H9 (cell line): Measurements from ENCODE around the gene LPAR1. TPM values are rescaled to one million over a fixed set of nuclear protein-coding genes. Genes with fewer than 3 reads are reported as not detected.

ENCODE experiments used
- DNase-seq: peaks from one replicate; pipeline ENCODE4 v3.0.0-alpha.2; 2017
- H2AFZ ChIP-seq: one replicate; pipeline ENCODE4 v1.6.1; 2013; ENCODE audit warnings: mild to moderate bottlenecking, low read length, control low read depth, moderate library complexity
- H2AK5ac ChIP-seq: 2 replicates; pipeline ENCODE4 v1.6.1; 2013; ENCODE audit warnings: low read length, control low read depth, mixed read lengths; ENCODE audit not compliant: insufficient read length
- H2BK120ac ChIP-seq: one replicate; pipeline ENCODE4 v1.6.1; 2013; ENCODE audit warnings: low read depth, mild to moderate bottlenecking, low read length, control low read depth, inconsistent platforms; ENCODE audit not compliant: poor library complexity, severe bottlenecking
- H2BK12ac ChIP-seq: 2 replicates; pipeline ENCODE4 v1.6.1; 2013; ENCODE audit warnings: low read length, control low read depth, mixed read lengths, low read depth; ENCODE audit not compliant: insufficient read length
- H2BK15ac ChIP-seq: 2 replicates; pipeline ENCODE4 v1.6.1; 2013; ENCODE audit warnings: low read depth, low read length, control low read depth
- H2BK20ac ChIP-seq: one replicate; pipeline ENCODE4 v1.6.1; 2013; ENCODE audit warnings: low read depth, mild to moderate bottlenecking, low read length, control low read depth, inconsistent platforms; ENCODE audit not compliant: poor library complexity, severe bottlenecking
- H2BK5ac ChIP-seq: 2 replicates; pipeline ENCODE4 v1.6.1; 2013; ENCODE audit warnings: low read length, control low read depth, mixed read lengths; ENCODE audit not compliant: insufficient read length
- H3K14ac ChIP-seq: 2 replicates; pipeline ENCODE4 v1.6.1; 2013; ENCODE audit warnings: low read length, control low read depth; ENCODE audit not compliant: insufficient read depth
- H3K18ac ChIP-seq: 2 replicates; pipeline ENCODE4 v1.6.1; 2013; ENCODE audit warnings: low read depth, mild to moderate bottlenecking, mixed read lengths, low read length, control low read depth; ENCODE audit not compliant: insufficient read length
- H3K23ac ChIP-seq: 2 replicates; pipeline ENCODE4 v1.6.1; 2013; ENCODE audit warnings: low read length, control low read depth, mixed read lengths, low read depth; ENCODE audit not compliant: insufficient read length
- H3K23me2 ChIP-seq: 2 replicates; pipeline ENCODE4 v1.6.1; 2013; ENCODE audit warnings: low read depth, mild to moderate bottlenecking, mixed read lengths, low read length, control low read depth; ENCODE audit not compliant: insufficient read length, poor library complexity, severe bottlenecking
- H3K27ac ChIP-seq: 2 replicates; pipeline ENCODE4 v1.5.1; 2013; ENCODE audit warnings: low read length, control low read depth, mixed read lengths, low read depth; ENCODE audit not compliant: insufficient read length
- H3K27me3 ChIP-seq: 2 replicates; pipeline ENCODE4 v1.6.1; 2013; ENCODE audit warnings: low read length, control low read depth, inconsistent platforms; ENCODE audit not compliant: insufficient read depth
- H3K4ac ChIP-seq: 2 replicates; pipeline ENCODE4 v1.6.1; 2013; ENCODE audit warnings: low read depth, mild to moderate bottlenecking, control low read depth, inconsistent platforms, low read length, moderate library complexity
- H3K4me1 ChIP-seq: 2 replicates; pipeline ENCODE4 v1.6.1; 2013; ENCODE audit warnings: low read length, control low read depth, inconsistent platforms; ENCODE audit not compliant: insufficient read depth
- H3K4me2 ChIP-seq: 2 replicates; pipeline ENCODE4 v1.6.1; 2013; ENCODE audit warnings: low read length, control low read depth, mixed read lengths; ENCODE audit not compliant: insufficient read length, insufficient read depth
- H3K56ac ChIP-seq: 2 replicates; pipeline ENCODE4 v1.6.1; 2013; ENCODE audit warnings: low read depth, mild to moderate bottlenecking, mixed read lengths, low read length, control low read depth; ENCODE audit not compliant: insufficient read length
- H3K79me1 ChIP-seq: 2 replicates; pipeline ENCODE4 v1.6.1; 2013; ENCODE audit warnings: low read depth, mild to moderate bottlenecking, moderate library complexity, low read length, control low read depth, inconsistent platforms; ENCODE audit not compliant: insufficient read depth, poor library complexity, severe bottlenecking
- H3K79me2 ChIP-seq: 2 replicates; pipeline ENCODE4 v1.6.1; 2013; ENCODE audit warnings: low read length, control low read depth, inconsistent platforms; ENCODE audit not compliant: insufficient read depth
- H3K9ac ChIP-seq: 2 replicates; pipeline ENCODE4 v1.6.1; 2013; ENCODE audit warnings: low read length, control low read depth, mixed read lengths; ENCODE audit not compliant: insufficient read length; ENCODE audit errors: extremely low read depth
- H3K9me3 ChIP-seq: one replicate; pipeline ENCODE4 v1.6.1; 2013; ENCODE audit warnings: low read depth, low read length, inconsistent platforms; ENCODE audit not compliant: control insufficient read depth
- H3T11ph ChIP-seq: one replicate; pipeline ENCODE4 v1.6.1; 2013; ENCODE audit warnings: mild to moderate bottlenecking, low read length, control low read depth, inconsistent platforms
- H4K20me1 ChIP-seq: one replicate; pipeline ENCODE4 v1.6.1; 2013; ENCODE audit not compliant: control insufficient read depth, insufficient read length, insufficient read depth
- H4K5ac ChIP-seq: 2 replicates; pipeline ENCODE4 v1.6.1; 2013; ENCODE audit warnings: low read depth, mild to moderate bottlenecking, mixed read lengths, low read length, control low read depth; ENCODE audit not compliant: insufficient read length
- H4K8ac ChIP-seq: replicated peaks from 2 replicates; pipeline ENCODE4 v1.6.1; 2013; ENCODE audit warnings: low read length, control low read depth, mixed read lengths, low read depth; ENCODE audit not compliant: insufficient read length
- H4K91ac ChIP-seq: 2 replicates; pipeline ENCODE4 v1.6.1; 2013; ENCODE audit warnings: low read depth, mild to moderate bottlenecking, moderate library complexity, mixed read lengths, low read length, control low read depth; ENCODE audit not compliant: insufficient read length
- H3K27ac Mint-ChIP-seq, 3 experiments: 2 replicates in 2 of 3; 3 replicates in 1 of 3; pipeline ENCODE4 v1.8.0; 2020 to 2021; ENCODE audit warnings: mixed read lengths in 3 of 3, mild to moderate bottlenecking in 1 of 3, moderate library complexity in 1 of 3
- H3K27me3 Mint-ChIP-seq: 2 replicates; pipeline ENCODE4 v1.8.0; 2021; ENCODE audit warnings: low read depth, mild to moderate bottlenecking, moderate library complexity, mixed read lengths
- H3K36me3 Mint-ChIP-seq, 3 experiments: 2 replicates in 2 of 3; 3 replicates in 1 of 3; pipeline ENCODE4 v1.8.0; 2020 to 2021; ENCODE audit warnings: low read depth in 3 of 3, mixed read lengths in 3 of 3; ENCODE audit not compliant: insufficient read depth in 1 of 3
- H3K4me1 Mint-ChIP-seq, 2 experiments: 2 replicates each; pipeline ENCODE4 v1.8.0; 2020; ENCODE audit warnings: mixed read lengths in 2 of 2
- H3K4me3 Mint-ChIP-seq, 2 experiments: 2 replicates in 1 of 2; 3 replicates in 1 of 2; pipeline ENCODE4 v1.8.0; 2020 to 2021; ENCODE audit warnings: mild to moderate bottlenecking in 2 of 2, mixed read lengths in 2 of 2, moderate library complexity in 1 of 2
- H3K9me3 Mint-ChIP-seq, 2 experiments: 2 replicates in 1 of 2; 3 replicates in 1 of 2; pipeline ENCODE4 v1.8.0; 2020; ENCODE audit warnings: mild to moderate bottlenecking in 2 of 2, mixed read lengths in 2 of 2, moderate library complexity in 1 of 2
- WGBS: extraction: QIAGEN DNeasy Blood & Tissue Kit; methylation state at CpG from one replicate; pipeline ENCODE4 v1.1.7; 2013; ENCODE audit warnings: missing lambda C conversion rate, low lambda C conversion rate, mixed read lengths; ENCODE audit not compliant: insufficient read length; ENCODE audit errors: extremely low coverage; 5-methylcytosine and 5-hydroxymethylcytosine counted together
- total RNA-seq: library from RNA; stranded (reverse); gene quantifications from 2 replicates; pipeline ENCODE4 v1.2.1, GENCODE V29; 2021
- TF ChIP-seq, protein P1 (sequence below): fragments of 200-600 bp; sonication (generic); conservative IDR thresholded peaks from 3 replicates; pipeline ENCODE4 v1.8.0; 2021; ENCODE audit warnings: antibody characterized with exemption, mild to moderate bottlenecking

LPAR1 gene
- total RNA-seq, 1 experiment from 2014 or later: 1.3 TPM

DNA sequence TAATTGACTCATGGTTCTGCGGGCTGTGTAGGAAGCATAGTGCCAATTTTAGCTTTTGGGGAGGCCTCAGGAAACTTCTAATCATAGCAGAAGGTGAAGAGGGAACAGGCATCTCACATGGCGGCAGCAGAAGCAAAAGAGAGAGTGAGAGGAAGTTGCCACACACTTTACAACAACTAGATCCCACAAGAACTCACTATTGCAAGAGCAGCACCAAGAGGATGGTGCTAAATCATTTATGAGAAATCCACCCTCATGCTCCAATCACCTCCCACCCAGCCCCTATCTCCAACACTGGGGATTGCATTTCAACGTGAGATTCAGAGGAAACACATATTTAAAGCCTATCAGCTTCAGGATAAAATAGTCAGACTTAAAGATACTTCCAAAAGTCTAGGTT, 36.1 kb upstream of the LPAR1 start:
- Histone ChIP-seq H3K4ac (no peak overlapping the region), H3K79me1 (no peaks in the 10 kb centered on the region)
- no peak for DNase-seq

More for the DNA sequence above, 36.1 kb upstream of the LPAR1 start:
- Histone ChIP-seq H2BK20ac (no peak overlapping the region), H4K91ac (no peak overlapping the region), H3T11ph (no peak overlapping the region), H4K8ac (no peak overlapping the region), H4K20me1 (no peaks in the 10 kb centered on the region), H3K79me2 (no peaks in the 10 kb centered on the region), H3K23ac (no peak overlapping the region), H2AFZ (no peak overlapping the region), H3K9me3 (no peaks in the 10 kb centered on the region), H3K14ac (no peak overlapping the region), H3K56ac (no peak overlapping the region), H2BK15ac (no peak overlapping the region), H3K18ac (no peak overlapping the region), H2AK5ac (no peak overlapping the region), H4K5ac (no peak overlapping the region), H2BK120ac (no peak overlapping the region), H2BK12ac (no peak overlapping the region), H3K9ac (no peak overlapping the region), H3K27ac (no peak overlapping the region), H3K4me1 (no peaks in the 10 kb centered on the region; the same call in 1 of the 2 replicates), H3K27me3 (no peaks in the 10 kb centered on the region), H2BK5ac (no peak overlapping the region), H3K4me2 (no peak overlapping the region), H3K23me2 (no peaks in the 10 kb centered on the region)
- TF ChIP-seq, protein P1, sequence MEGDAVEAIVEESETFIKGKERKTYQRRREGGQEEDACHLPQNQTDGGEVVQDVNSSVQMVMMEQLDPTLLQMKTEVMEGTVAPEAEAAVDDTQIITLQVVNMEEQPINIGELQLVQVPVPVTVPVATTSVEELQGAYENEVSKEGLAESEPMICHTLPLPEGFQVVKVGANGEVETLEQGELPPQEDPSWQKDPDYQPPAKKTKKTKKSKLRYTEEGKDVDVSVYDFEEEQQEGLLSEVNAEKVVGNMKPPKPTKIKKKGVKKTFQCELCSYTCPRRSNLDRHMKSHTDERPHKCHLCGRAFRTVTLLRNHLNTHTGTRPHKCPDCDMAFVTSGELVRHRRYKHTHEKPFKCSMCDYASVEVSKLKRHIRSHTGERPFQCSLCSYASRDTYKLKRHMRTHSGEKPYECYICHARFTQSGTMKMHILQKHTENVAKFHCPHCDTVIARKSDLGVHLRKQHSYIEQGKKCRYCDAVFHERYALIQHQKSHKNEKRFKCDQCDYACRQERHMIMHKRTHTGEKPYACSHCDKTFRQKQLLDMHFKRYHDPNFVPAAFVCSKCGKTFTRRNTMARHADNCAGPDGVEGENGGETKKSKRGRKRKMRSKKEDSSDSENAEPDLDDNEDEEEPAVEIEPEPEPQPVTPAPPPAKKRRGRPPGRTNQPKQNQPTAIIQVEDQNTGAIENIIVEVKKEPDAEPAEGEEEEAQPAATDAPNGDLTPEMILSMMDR: peak; percentile 33
- Mint-ChIP-seq H3K4me1 (no peaks in the 10 kb centered on the region), H3K27me3 (no peaks in the 10 kb centered on the region; the same call in 1 of the 2 replicates), H3K36me3 (no peaks in the 10 kb centered on the region), H3K9me3 (no peaks in the 10 kb centered on the region; a peak in 2 of 5 replicates), H3K27ac (no peak overlapping the region), H3K4me3 (no peak overlapping the region)
- no CpG with 5 or more reads among the region's 3 CpGs for WGBS
